GM12878 (cell line): ENCODE data around the gene LRRC3C. TPM values are rescaled to one million over a fixed set of nuclear protein-coding genes. Genes with fewer than 3 reads are reported as not detected.

Experiments used
- CUX1 ChIP-seq: IDR thresholded peaks from 2 replicates; pipeline ENCODE4 v1.6.1; 2012; ENCODE audit warnings: improper control_type of control experiment, low read depth, low read length; ENCODE audit not compliant: insufficient replicate concordance
- DPF2 ChIP-seq: fragments of 450-650 bp; IDR thresholded peaks from 2 replicates; pipeline ENCODE4 v1.6.1; 2017; ENCODE audit warnings: mild to moderate bottlenecking
- FOXM1 ChIP-seq: IDR thresholded peaks from 2 replicates; pipeline ENCODE4 v1.6.1; 2012; ENCODE audit warnings: low read depth, mild to moderate bottlenecking, inconsistent platforms, low read length, moderate library complexity
- IKZF2 ChIP-seq, 2 experiments: fragments of 450-650 bp; IDR thresholded peaks; 2 replicates each; pipeline ENCODE4 v1.6.1; 2017; ENCODE audit warnings: mild to moderate bottlenecking in 2 of 2, moderate library complexity in 2 of 2
- KLF5 ChIP-seq: fragments of 450-650 bp; IDR thresholded peaks from 2 replicates; pipeline ENCODE4 v1.6.1; 2014; ENCODE audit warnings: mild to moderate bottlenecking; ENCODE audit not compliant: partially characterized antibody
- MLLT1 ChIP-seq: fragments of 450-650 bp; IDR thresholded peaks from 2 replicates; pipeline ENCODE4 v1.6.1; 2016; ENCODE audit warnings: mild to moderate bottlenecking
- NBN ChIP-seq: fragments of 450-650 bp; IDR thresholded peaks from 2 replicates; pipeline ENCODE4 v1.6.1; 2016
- NFIC ChIP-seq: IDR thresholded peaks from 2 replicates; pipeline ENCODE4 v1.6.1; 2012; ENCODE audit warnings: low read depth, mild to moderate bottlenecking, inconsistent platforms, low read length, moderate library complexity
- NRF1 ChIP-seq: conservative IDR thresholded peaks from 2 replicates; pipeline ENCODE4 v1.6.1; 2011; ENCODE audit warnings: mild to moderate bottlenecking, low read depth, low read length, improper control_type of control experiment
- PAX5 ChIP-seq: IDR thresholded peaks from 2 replicates; pipeline ENCODE4 v1.6.1; 2011; ENCODE audit warnings: low read depth, low read length, borderline replicate concordance
- POLR2A ChIP-seq: IDR thresholded peaks from 2 replicates; pipeline ENCODE4 v1.6.1; 2011; ENCODE audit warnings: low read depth, mild to moderate bottlenecking, low read length
- POU2F2 ChIP-seq: IDR thresholded peaks from 3 replicates; pipeline ENCODE4 v1.6.1; 2011; ENCODE audit warnings: low read depth, mild to moderate bottlenecking, low read length, borderline replicate concordance
- RBBP5 ChIP-seq: fragments of 200-600 bp; sonication (generic); conservative IDR thresholded peaks from 2 replicates; pipeline ENCODE4 v1.6.1; 2016
- RFX5 ChIP-seq: IDR thresholded peaks from 2 replicates; pipeline ENCODE4 v1.6.1; 2011; ENCODE audit warnings: low read depth, low read length, improper control_type of control experiment
- SMAD5 ChIP-seq: IDR thresholded peaks from 2 replicates; pipeline ENCODE4 v1.6.1; 2016; ENCODE audit warnings: antibody characterized with exemption, low read depth
- USF2 ChIP-seq: IDR thresholded peaks from 2 replicates; pipeline ENCODE4 v1.6.1; 2011; ENCODE audit warnings: low read depth, low read length, improper control_type of control experiment, borderline replicate concordance
- WRNIP1 ChIP-seq: IDR thresholded peaks from 2 replicates; pipeline ENCODE4 v1.6.1; 2011; ENCODE audit warnings: low read depth, low read length, improper control_type of control experiment, borderline replicate concordance
- ZNF207 ChIP-seq: fragments of 450-650 bp; IDR thresholded peaks from 2 replicates; pipeline ENCODE4 v1.6.1; 2014; ENCODE audit warnings: antibody characterized with exemption, mild to moderate bottlenecking, borderline replicate concordance
- ZNF592 ChIP-seq: fragments of 450-650 bp; IDR thresholded peaks from 2 replicates; pipeline ENCODE4 v1.6.1; 2017; ENCODE audit warnings: mild to moderate bottlenecking, moderate library complexity
- polyA plus RNA-seq, 11 experiments: library from polyadenylated mRNA; depleted of rRNA in 4 of 11; unstranded in 6 of 11; stranded (reverse) in 5 of 11; fragments of >200 nt; fragmentation: Nextera tagmentation in 4 of 11; fragmentation: Illumina TruSeq in 1 of 11; extraction: Ambion mirVana in 4 of 11; extraction: Trizol in 1 of 11; gene quantifications; 1 replicate in 1 of 11; 2 replicates in 10 of 11; pipeline versions ENCODE4 v1.2.1 to v1.2.3, GENCODE V29; 2011 to 2016; ENCODE audit warnings: inconsistent platforms in 2 of 11, missing spikeins in 2 of 11, low read depth in 1 of 11
- total RNA-seq, 4 experiments: library from RNA; depleted of rRNA in 3 of 4; stranded (reverse); fragments of >200 nt in 3 of 4; fragmentation: Illumina TruSeq in 1 of 4; extraction: Trizol in 1 of 4; gene quantifications; 2 replicates each; pipeline versions ENCODE4 v1.2.1 to v1.2.3, GENCODE V29; 2013 to 2021

LRRC3C gene
- total and polyA plus RNA-seq, 10 of the 15 experiments (the other 5 are each of a cell fraction or from before 2014, with no cell fraction given): not detected

GRCh38 chr17:39927101-39927928, at the start of gene LRRC3C, which contains the start of gene ORMDL3 (continued):
- no peak for TF ChIP-seq CUX1
- peak; percentile 83; the same call in 1 of the 2 replicates for TF ChIP-seq ZNF207
- TF ChIP-seq USF2: no peak
- TF ChIP-seq FOXM1: no peak
- TF ChIP-seq NFIC: no peak
- no peak for TF ChIP-seq KLF5
- no peak for TF ChIP-seq WRNIP1
- no peak for TF ChIP-seq PAX5
- TF ChIP-seq RFX5: no peak
- no peak for TF ChIP-seq ZNF592
- no peak for TF ChIP-seq RBBP5
- peak in 1 of 2 experiments; percentile 18; a peak in 1 of 4 replicates for TF ChIP-seq IKZF2 (IDR thresholded peaks at IDR 0.05)
- TF ChIP-seq NBN: peak; percentile 88
- no peak for TF ChIP-seq MLLT1
- TF ChIP-seq POU2F2: peak; percentile 56; the same call in 1 of the 3 replicates
- no peak for TF ChIP-seq DPF2
- peak; percentile 84 for TF ChIP-seq POLR2A
- no peak for TF ChIP-seq SMAD5
- 0 out of 2 replicates have a peak, but pooled peaks have one; percentile 18 for TF ChIP-seq NRF1
